Measurements from ENCODE around the gene ITCH.

GRCh38 chr20:34549291-34549928, 186.3 kb downstream of the ITCH start:
- no peak for TF ChIP-seq CTCF (IDR thresholded peaks at IDR 0.05; ENCODE audit: low read depth, low read length)
- no peak for TF ChIP-seq EZH2phosphoT487 (IDR thresholded peaks at IDR 0.05; ENCODE audit: low read depth)
